Testis (tissue), 3 donors: Measurements from ENCODE around the gene RAP1GDS1. TPM values are rescaled to one million over a fixed set of nuclear protein-coding genes. Genes with fewer than 3 reads are reported as not detected.

Source experiments
- DNase-seq: peaks from one replicate; pipeline ENCODE4 v3.0.0-alpha.2; 2019
- H3K27ac ChIP-seq, 2 donors: fragments of 200-600 bp; sonication (generic); one replicate each; pipeline ENCODE4 v1.5.1; 2019
- H3K27me3 ChIP-seq: fragments of 200-600 bp; sonication (generic); one replicate; pipeline ENCODE4 v1.5.1; 2019
- H3K36me3 ChIP-seq: fragments of 200-600 bp; sonication (generic); one replicate; pipeline ENCODE4 v1.5.1; 2017; ENCODE audit warnings: low read depth; ENCODE audit errors: missing control alignments
- H3K4me1 ChIP-seq: fragments of 200-600 bp; sonication (generic); one replicate; pipeline ENCODE4 v1.5.1; 2019
- H3K4me3 ChIP-seq, 2 donors: fragments of 200-600 bp; sonication (generic); one replicate each; pipeline ENCODE4 v1.5.1; 2017 to 2019
- H3K9me3 ChIP-seq: fragments of 200-600 bp; sonication (generic); one replicate; pipeline ENCODE4 v1.5.1; 2017
- POLR2A ChIP-seq: fragments of 450-650 bp; IDR thresholded peaks from one replicate; pipeline ENCODE4 v1.6.1; 2017; ENCODE audit warnings: antibody characterized with exemption, mild to moderate bottlenecking, moderate library complexity
- WGBS, 2 donors: methylation state at CpG; one replicate each; pipeline ENCODE4 v1.1.5; 2018; 5-methylcytosine and 5-hydroxymethylcytosine counted together
- intact Hi-C: fragments of 100-400 bp; cut with DNase I; formaldehyde crosslinking; loops from one replicate; pipeline ENCODE4 v1.15.1; 2023; ENCODE audit warnings: low total_unique reads
- polyA plus RNA-seq: library from polyadenylated mRNA; stranded (reverse); fragments of 350-450 nt; fragmentation: Illumina TruSeq; extraction: RNeasy Lipid Tissue Mini Kit (QIAGEN cat#74804); gene quantifications from one replicate; pipeline ENCODE4 v1.2.3, GENCODE V29; 2014; ENCODE audit warnings: low read depth, low replicate concordance; ENCODE audit not compliant: insufficient read depth
- total RNA-seq, 2 donors: library from RNA; depleted of rRNA; stranded (reverse); fragments of >200 nt; gene quantifications; one replicate each; pipeline ENCODE4 v1.2.3, GENCODE V29; 2016
- TF ChIP-seq, protein P1 (sequence below), 3 experiments: fragments of 450-650 bp in 2 of 3; fragments of 200-600 bp in 1 of 3; sonication (generic) in 1 of 3; IDR thresholded peaks; one replicate each; pipeline ENCODE4 v1.5.1; 2016 to 2019; ENCODE audit warnings: antibody characterized with exemption in 3 of 3, mild to moderate bottlenecking in 2 of 3, moderate library complexity in 1 of 3

RAP1GDS1 gene
- total and polyA plus RNA-seq, 3 donors from 2014 or later: 34.2 to 38.0 (median 37.2) TPM

DNA sequence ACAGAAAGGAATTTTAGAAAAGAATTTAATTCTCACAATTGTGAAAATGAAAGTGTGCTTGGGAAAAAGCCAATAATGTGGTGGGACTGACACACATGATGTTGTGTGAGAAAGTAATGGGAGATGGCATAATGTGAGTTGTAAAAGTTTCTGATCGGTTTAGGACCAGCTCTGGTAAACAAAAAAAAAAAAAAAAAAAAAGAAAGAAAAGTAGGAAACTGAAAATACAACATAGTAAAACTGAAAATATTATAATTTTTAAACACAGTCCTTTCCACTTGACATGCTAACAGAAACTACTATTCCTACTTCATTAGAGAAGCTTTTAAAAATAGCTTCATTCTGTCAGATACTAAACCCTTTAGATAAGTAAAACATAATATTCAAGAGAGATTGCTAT lies 28.2 kb downstream of the RAP1GDS1 start:
- TF ChIP-seq, protein P1, sequence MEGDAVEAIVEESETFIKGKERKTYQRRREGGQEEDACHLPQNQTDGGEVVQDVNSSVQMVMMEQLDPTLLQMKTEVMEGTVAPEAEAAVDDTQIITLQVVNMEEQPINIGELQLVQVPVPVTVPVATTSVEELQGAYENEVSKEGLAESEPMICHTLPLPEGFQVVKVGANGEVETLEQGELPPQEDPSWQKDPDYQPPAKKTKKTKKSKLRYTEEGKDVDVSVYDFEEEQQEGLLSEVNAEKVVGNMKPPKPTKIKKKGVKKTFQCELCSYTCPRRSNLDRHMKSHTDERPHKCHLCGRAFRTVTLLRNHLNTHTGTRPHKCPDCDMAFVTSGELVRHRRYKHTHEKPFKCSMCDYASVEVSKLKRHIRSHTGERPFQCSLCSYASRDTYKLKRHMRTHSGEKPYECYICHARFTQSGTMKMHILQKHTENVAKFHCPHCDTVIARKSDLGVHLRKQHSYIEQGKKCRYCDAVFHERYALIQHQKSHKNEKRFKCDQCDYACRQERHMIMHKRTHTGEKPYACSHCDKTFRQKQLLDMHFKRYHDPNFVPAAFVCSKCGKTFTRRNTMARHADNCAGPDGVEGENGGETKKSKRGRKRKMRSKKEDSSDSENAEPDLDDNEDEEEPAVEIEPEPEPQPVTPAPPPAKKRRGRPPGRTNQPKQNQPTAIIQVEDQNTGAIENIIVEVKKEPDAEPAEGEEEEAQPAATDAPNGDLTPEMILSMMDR (IDR thresholded peaks at IDR 0.05): no peak
- TF ChIP-seq POLR2A: no peak
- no peaks in the 10 kb centered on the region for H3K9me3 ChIP-seq
- intact Hi-C loops: no loop called here

DNA sequence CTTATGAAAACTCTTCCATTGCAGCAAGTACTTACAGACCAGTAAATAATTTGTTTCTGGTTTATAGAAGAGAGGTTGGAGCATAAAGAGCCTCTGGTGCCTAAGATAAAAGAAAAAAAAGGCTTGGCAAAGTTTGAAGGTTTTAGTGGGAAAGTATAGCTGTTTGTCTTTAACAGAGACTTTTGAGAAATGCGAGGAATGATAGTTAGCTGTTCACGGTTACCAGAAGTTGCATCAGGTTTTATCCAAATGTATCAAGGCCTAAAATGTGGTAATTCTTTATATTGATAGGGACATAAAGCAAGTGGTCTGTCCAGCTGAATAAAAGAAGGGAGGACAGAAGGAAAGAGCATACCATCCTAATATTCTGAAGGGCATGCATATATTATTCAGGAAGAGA lies 29.3 kb downstream of the RAP1GDS1 start:
- intact Hi-C loops: no loop called here
- Histone ChIP-seq H3K27ac (no peak overlapping the region), H3K9me3 (no peaks in the 10 kb centered on the region), H3K36me3 (no peaks in the 10 kb centered on the region), H3K4me1 (no peaks in the 10 kb centered on the region), H3K27me3 (no peaks in the 10 kb centered on the region), H3K4me3 (no peak overlapping the region)
- no peak for TF ChIP-seq POLR2A
- TF ChIP-seq, protein P1 (IDR thresholded peaks at IDR 0.05): no peak
- 58 to 67% methylated on average over 2 of the region's 2 CpGs for WGBS, 2 donors
- DNase-seq: no peak

More for the DNA sequence above, 28.2 kb downstream of the RAP1GDS1 start:
- Histone ChIP-seq H3K27ac (no peak overlapping the region), H3K36me3 (no peaks in the 10 kb centered on the region), H3K4me1 (no peaks in the 10 kb centered on the region), H3K4me3 (no peak overlapping the region), H3K27me3 (no peaks in the 10 kb centered on the region)
- no peak for DNase-seq
- 89 to 100% methylated on average over 1 of the region's 1 CpG for WGBS, 2 donors

DNA sequence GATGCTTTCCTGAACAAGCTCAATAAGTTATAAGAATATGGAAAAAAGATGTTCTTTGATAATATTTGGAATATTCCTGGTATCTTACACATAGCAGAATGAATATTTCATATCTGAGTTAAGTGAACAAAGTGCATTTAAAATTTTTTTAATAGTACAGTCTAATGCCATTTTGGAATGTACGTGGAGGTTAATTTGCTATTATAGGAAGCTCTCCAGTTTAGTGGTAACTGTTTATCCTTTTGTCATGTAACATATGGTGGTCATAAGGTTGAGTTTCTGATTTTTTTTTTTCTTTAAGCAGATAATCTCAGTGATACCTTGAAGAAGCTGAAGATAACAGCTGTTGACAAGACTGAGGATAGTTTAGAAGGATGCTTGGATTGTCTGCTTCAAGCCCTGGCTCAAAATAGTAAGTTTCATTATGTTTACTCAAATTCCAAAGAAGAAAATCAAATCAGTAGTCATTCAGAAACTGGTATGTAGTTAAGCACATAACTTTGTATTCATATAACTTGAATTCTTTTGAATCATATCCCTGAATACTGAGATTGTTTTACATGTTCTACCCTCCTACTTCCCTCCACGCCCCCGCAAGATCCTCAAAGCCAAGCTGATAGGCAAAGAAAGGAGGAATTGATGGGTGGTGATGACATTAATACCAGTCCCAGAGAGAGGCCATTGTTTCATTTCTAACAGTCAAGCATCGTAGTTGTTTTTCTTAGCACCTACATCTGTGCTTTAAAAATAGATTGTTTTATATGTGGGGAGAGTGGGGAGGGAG lies 32.1 kb downstream of the RAP1GDS1 start:
- peak; percentile 39 for DNase-seq
- H3K27me3 ChIP-seq: no peaks in the 10 kb centered on the region
- TF ChIP-seq, protein P1 (IDR thresholded peaks at IDR 0.05): no peak
- no peak for TF ChIP-seq POLR2A
- no peak overlapping the region for H3K4me3 ChIP-seq
- WGBS, 2 donors: 54 to 77% methylated on average over 4 of the region's 4 CpGs
- no peaks in the 10 kb centered on the region for H3K4me1 ChIP-seq
- intact Hi-C loops: no loop called here
- no peak overlapping the region for H3K27ac ChIP-seq
- no peaks in the 10 kb centered on the region for H3K36me3 ChIP-seq
- no peaks in the 10 kb centered on the region for H3K9me3 ChIP-seq

DNA sequence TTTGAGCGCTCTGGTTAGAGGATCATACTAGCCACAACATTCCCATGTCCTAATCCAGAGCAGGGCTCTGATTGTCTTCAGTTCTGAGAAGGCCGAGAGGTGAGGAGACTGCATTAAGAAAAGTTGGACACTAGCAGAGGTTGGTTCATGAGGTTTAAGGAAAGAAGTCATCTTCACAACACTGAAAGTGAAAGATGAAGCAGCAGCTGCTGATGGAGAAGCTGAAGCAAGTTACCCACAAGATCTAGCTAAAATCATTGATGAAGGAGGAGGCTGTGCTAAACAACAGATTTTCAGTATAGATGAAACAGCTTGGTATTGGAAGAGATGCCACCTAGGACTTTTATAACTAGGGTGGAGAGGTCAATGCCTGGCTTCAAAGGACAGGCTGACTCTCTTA lies 36.8 kb downstream of the RAP1GDS1 start:
- intact Hi-C loops: no loop called here
- Histone ChIP-seq H3K27ac (no peak overlapping the region), H3K4me3 (no peak overlapping the region), H3K27me3 (no peaks in the 10 kb centered on the region), H3K4me1 (no peaks in the 10 kb centered on the region), H3K36me3 (no peaks in the 10 kb centered on the region), H3K9me3 (no peaks in the 10 kb centered on the region)
- DNase-seq: no peak
- no peak for TF ChIP-seq POLR2A
- TF ChIP-seq, protein P1 (IDR thresholded peaks at IDR 0.05): no peak
- WGBS, 2 donors: 90 to 93% methylated on average over 2 of the region's 2 CpGs

DNA sequence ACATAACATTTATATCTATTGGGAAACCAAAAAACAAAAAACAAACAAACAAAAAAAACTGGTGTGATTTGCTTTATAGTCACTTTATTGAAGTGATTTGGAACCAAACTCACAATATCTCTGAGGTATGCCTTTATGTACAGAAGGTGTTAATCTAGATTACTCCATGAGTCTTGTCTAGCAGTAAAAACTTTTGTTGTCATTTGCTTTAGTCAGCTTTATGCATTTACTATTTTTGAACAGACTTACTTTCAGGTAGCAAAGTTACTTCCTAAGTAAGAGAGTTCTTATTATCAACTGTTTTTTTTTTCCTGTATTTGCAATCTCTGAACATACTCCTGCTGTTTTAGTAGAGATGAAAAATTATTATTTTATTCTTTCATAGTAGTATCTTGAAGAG lies 39.5 kb downstream of the RAP1GDS1 start:
- H3K27ac ChIP-seq: no peak overlapping the region
- no peaks in the 10 kb centered on the region for H3K4me1 ChIP-seq
- TF ChIP-seq, protein P1 (IDR thresholded peaks at IDR 0.05): no peak
- no peak for TF ChIP-seq POLR2A
- intact Hi-C loops: no loop called here
- H3K27me3 ChIP-seq: no peaks in the 10 kb centered on the region
- no peaks in the 10 kb centered on the region for H3K9me3 ChIP-seq
- no peaks in the 10 kb centered on the region for H3K36me3 ChIP-seq
- no peak overlapping the region for H3K4me3 ChIP-seq
- DNase-seq: no peak
